ENCODE measurements around the gene STC2. TPM values are rescaled to one million over a fixed set of nuclear protein-coding genes. Genes with fewer than 3 reads are reported as not detected.

Gene STC2
- total and polyA plus RNA-seq, 8 donors = 2.9 to 5.6 (median 5.0) TPM

GRCh38 chr5:173331956-173332479, 3.8 kb upstream of the STC2 start:
- no peaks in the 10 kb centered on the region for H3K9me3 ChIP-seq
- no peak overlapping the region for H3K4me3 ChIP-seq
- ATAC-seq = peak; percentile 88
- TF ChIP-seq, protein P1, sequence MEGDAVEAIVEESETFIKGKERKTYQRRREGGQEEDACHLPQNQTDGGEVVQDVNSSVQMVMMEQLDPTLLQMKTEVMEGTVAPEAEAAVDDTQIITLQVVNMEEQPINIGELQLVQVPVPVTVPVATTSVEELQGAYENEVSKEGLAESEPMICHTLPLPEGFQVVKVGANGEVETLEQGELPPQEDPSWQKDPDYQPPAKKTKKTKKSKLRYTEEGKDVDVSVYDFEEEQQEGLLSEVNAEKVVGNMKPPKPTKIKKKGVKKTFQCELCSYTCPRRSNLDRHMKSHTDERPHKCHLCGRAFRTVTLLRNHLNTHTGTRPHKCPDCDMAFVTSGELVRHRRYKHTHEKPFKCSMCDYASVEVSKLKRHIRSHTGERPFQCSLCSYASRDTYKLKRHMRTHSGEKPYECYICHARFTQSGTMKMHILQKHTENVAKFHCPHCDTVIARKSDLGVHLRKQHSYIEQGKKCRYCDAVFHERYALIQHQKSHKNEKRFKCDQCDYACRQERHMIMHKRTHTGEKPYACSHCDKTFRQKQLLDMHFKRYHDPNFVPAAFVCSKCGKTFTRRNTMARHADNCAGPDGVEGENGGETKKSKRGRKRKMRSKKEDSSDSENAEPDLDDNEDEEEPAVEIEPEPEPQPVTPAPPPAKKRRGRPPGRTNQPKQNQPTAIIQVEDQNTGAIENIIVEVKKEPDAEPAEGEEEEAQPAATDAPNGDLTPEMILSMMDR (IDR thresholded peaks at IDR 0.05) = peak; percentile 82 to 91
- H3K27me3 ChIP-seq = peaks cover 30 to 68% of the 10 kb centered on the region in 2 donors
- no peaks in the 10 kb centered on the region for H3K36me3 ChIP-seq
- H3K27ac ChIP-seq = no peak overlapping the region
- peak in 3 of 4 donors; percentile 75 to 89 (median 89) for DNase-seq
- H3K4me1 ChIP-seq = peaks cover 17 to 31% of the 10 kb centered on the region in 2 donors
- intact Hi-C loops (cut with DNase I) = loop anchor here in 1 of 2 donors (2.0 kb wide), 1 partner anchor 37 kb away; no protein-coding TSS in a partner anchor

- Histone ChIP-seq H3K27ac (no peak overlapping the region), H3K36me3 (no peaks in the 10 kb centered on the region), H3K4me1 (peaks cover 17 to 39% of the 10 kb centered on the region in 2 donors), H3K27me3 (peaks cover 37 to 75% of the 10 kb centered on the region in 2 donors), H3K4me3 (no peak overlapping the region), H3K9me3 (no peaks in the 10 kb centered on the region)
- DNase-seq (no peak), ATAC-seq (no peak)
- intact Hi-C loops (cut with DNase I) = loop anchor here in 1 of 2 donors (2.0 kb wide), 1 partner anchor 36 kb away; no protein-coding TSS in a partner anchor
- TF ChIP-seq, protein P1 (IDR thresholded peaks at IDR 0.05) = no peak
Observed at GRCh38 chr5:173331287-173331686, 3.1 kb upstream of the STC2 start.

- no peak overlapping the region for H3K27ac ChIP-seq
- no peaks in the 10 kb centered on the region for H3K9me3 ChIP-seq
- no peak for ATAC-seq
- peaks cover 17 to 45% of the 10 kb centered on the region in 2 donors for H3K4me1 ChIP-seq
- intact Hi-C loops (cut with DNase I) = loop anchor here in 1 of 2 donors (2.0 kb wide), 1 partner anchor 36 kb away; no protein-coding TSS in a partner anchor
- TF ChIP-seq, protein P1 (IDR thresholded peaks at IDR 0.05) = no peak
- no peak overlapping the region for H3K4me3 ChIP-seq
- no peak for DNase-seq
- H3K27me3 ChIP-seq = peaks cover 40 to 80% of the 10 kb centered on the region in 2 donors
- no peaks in the 10 kb centered on the region for H3K36me3 ChIP-seq
Observed at GRCh38 chr5:173330338-173331206, 2.4 kb upstream of the STC2 start.

DNA sequence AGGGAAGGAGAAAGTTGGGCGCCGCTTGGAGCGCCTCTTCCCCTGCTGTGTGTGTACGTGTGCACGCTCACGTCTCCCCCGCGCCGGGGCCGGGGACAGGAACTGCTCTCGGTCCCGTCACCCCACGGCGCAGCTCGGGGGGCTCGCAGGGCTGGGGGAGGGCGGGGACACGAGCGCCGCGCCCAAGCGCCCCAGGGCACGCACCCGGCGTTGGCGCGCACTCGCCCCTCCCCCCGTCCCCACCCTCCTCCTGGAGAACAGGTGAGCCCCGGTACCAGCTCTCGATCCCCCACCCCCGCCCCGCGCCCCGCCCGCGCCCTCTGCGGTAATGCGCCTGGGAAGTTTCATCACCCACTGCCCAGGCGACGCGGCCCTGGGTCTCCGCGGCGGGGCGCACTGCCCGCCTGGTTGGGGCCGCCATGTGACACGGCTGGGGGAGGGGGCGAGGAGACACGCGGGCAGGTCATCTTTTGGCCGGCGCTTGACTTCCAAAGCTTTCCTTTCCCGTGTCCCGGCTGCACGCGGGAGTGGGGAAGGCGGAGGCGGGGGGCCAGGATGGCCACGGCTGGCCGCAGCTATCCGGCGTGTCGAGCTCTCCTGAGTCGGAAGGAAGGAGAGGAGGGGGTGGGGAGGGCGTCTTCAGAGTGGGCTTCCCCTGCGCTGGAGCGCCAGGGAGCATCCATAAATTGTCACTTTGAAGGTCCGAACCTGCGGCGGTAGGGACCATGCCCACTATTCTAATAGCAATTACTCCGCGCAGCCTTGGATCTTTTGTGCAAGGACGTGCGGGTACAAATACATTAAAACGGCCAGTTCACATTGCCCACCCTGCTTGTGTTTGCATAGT, 1.5 kb upstream of the STC2 start:
- TF ChIP-seq, protein P1 (IDR thresholded peaks at IDR 0.05) = no peak
- H3K9me3 ChIP-seq = no peaks in the 10 kb centered on the region
- H3K27me3 ChIP-seq = peaks cover 40 to 85% of the 10 kb centered on the region in 2 donors
- peak in 2 of 4 donors; percentile 47 to 78 for DNase-seq
- ATAC-seq = peak; percentile 8
- H3K4me3 ChIP-seq = peak overlapping the region; percentile 34 to 42
- no peaks in the 10 kb centered on the region for H3K36me3 ChIP-seq
- peaks cover 17 to 45% of the 10 kb centered on the region in 2 donors for H3K4me1 ChIP-seq
- intact Hi-C loops (cut with DNase I) = loop anchor here in 1 of 2 donors (2.0 kb wide), 1 partner anchor 35 kb away; no protein-coding TSS in a partner anchor
- H3K27ac ChIP-seq = peak overlapping the region in 1 of 2 donors; percentile 28
